IMR-90 (cell line): Measurements from ENCODE around the gene GPX3.

Experiments used
- CTCF ChIP-seq: conservative IDR thresholded peaks from 2 replicates; pipeline ENCODE4 v1.5.1; 2012; ENCODE audit warnings: mild to moderate bottlenecking, low read depth, low read length, improper control_type of control experiment
- FOS ChIP-seq: fragments of 150-350 bp; IDR thresholded peaks from 2 replicates; pipeline ENCODE4 v1.6.1; 2016; ENCODE audit warnings: low read depth, low read length
- MXI1 ChIP-seq: IDR thresholded peaks from 2 replicates; pipeline ENCODE4 v1.6.1; 2012; ENCODE audit warnings: low read depth, mild to moderate bottlenecking, low read length, moderate library complexity, borderline replicate concordance
- NFE2L2 ChIP-seq: fragments of 150-350 bp; IDR thresholded peaks from 2 replicates; pipeline ENCODE4 v1.6.1; 2016; ENCODE audit warnings: low read depth, mild to moderate bottlenecking, low read length
- POLR2A ChIP-seq: IDR thresholded peaks from 2 replicates; pipeline ENCODE4 v1.6.1; 2012; ENCODE audit warnings: mild to moderate bottlenecking, low read depth, low read length
- RAD21 ChIP-seq: IDR thresholded peaks from 2 replicates; pipeline ENCODE4 v1.6.1; 2012; ENCODE audit warnings: low read length, improper control_type of control experiment

- TF ChIP-seq NFE2L2 (no peak), CTCF (no peak), POLR2A (no peak), RAD21 (no peak), MXI1 (no peak), FOS (no peak)
Observed at GRCh38 chr5:151076616-151077015, 56.2 kb downstream of the GPX3 start.
